Measurements from ENCODE around the gene ALDH1A3.

GRCh38 chr15:100890850-100891249, 11.2 kb downstream of the ALDH1A3 start:
- no peak for TF ChIP-seq POLR2AphosphoS5 (IDR thresholded peaks at IDR 0.05)
- TF ChIP-seq CTCF (IDR thresholded peaks at IDR 0.05): no peak
- no peak for TF ChIP-seq EP300 (IDR thresholded peaks at IDR 0.05)
- TF ChIP-seq POLR2A (IDR thresholded peaks at IDR 0.05): no peak
